Panc1 (cell line): ENCODE data around the gene CCDC182. TPM values are rescaled to one million over a fixed set of nuclear protein-coding genes. Genes with fewer than 3 reads are reported as not detected.

Experiments
- ATAC-seq: fragments of 200-7000 bp; cut with Tn5 transposase; 2 replicates; pipeline ENCODE4 v1.9.1; 2020; ENCODE audit warnings: mild to moderate bottlenecking, moderate library complexity
- BruUV-seq: library from RNA; stranded (reverse); fragments of 400-500 nt; replicated peaks from 2 replicates; lab custom pipeline; 2021; lab: Mats Ljungman, UMichigan
- CTCF ChIA-PET: fragments of 300-600 bp; sonication (Branson Sonifier 250); formaldehyde crosslinking; loops from one replicate; lab custom pipeline; 2022; ENCODE audit warnings: antibody characterized with exemption; lab: Charles Lee
- POLR2A ChIA-PET: fragments of 300-600 bp; sonication (Branson Sonifier 250); formaldehyde crosslinking; loops from one replicate; lab custom pipeline; 2022; ENCODE audit warnings: antibody characterized with exemption; lab: Charles Lee
- DNase-seq: peaks from one replicate; pipeline ENCODE4 v3.0.0-alpha.2; 2010; ENCODE audit warnings: low read depth, low spot score
- H3K27ac ChIP-seq: 2 replicates; pipeline ENCODE4 v1.5.1; 2011; ENCODE audit warnings: mild to moderate bottlenecking, low read length, inconsistent platforms
- H3K27me3 ChIP-seq: fragments of 200-500 bp; sonication (Bioruptor generic); 2 replicates; pipeline ENCODE4 v1.6.0; 2014; ENCODE audit warnings: low read length, inconsistent platforms; ENCODE audit not compliant: control insufficient read depth, insufficient read depth
- H3K36me3 ChIP-seq: fragments of 200-500 bp; sonication (Bioruptor generic); 2 replicates; pipeline ENCODE4 v1.5.1; 2014; ENCODE audit warnings: inconsistent platforms, mild to moderate bottlenecking, low read length, moderate library complexity; ENCODE audit not compliant: control insufficient read depth, insufficient read depth
- H3K4me1 ChIP-seq: 2 replicates; pipeline ENCODE4 v1.5.1; 2011; ENCODE audit warnings: inconsistent platforms, mild to moderate bottlenecking, low read length, moderate library complexity; ENCODE audit not compliant: control insufficient read depth, insufficient read depth
- H3K4me3 ChIP-seq, 2 experiments: 2 replicates each; pipeline ENCODE4 v1.5.1; 2011 to 2012; ENCODE audit warnings: low read depth in 2 of 2, low read length in 2 of 2, mild to moderate bottlenecking in 2 of 2, inconsistent platforms in 1 of 2, moderate library complexity in 1 of 2
- H3K9me3 ChIP-seq: fragments of 200-500 bp; sonication (Bioruptor generic); 2 replicates; pipeline ENCODE4 v1.5.1; 2014; ENCODE audit warnings: low read depth, mild to moderate bottlenecking, inconsistent platforms, low read length, moderate library complexity; ENCODE audit not compliant: control insufficient read depth, insufficient read depth
- POLR2AphosphoS5 ChIP-seq: IDR thresholded peaks from 2 replicates; pipeline ENCODE4 v1.6.1; 2012; ENCODE audit warnings: mild to moderate bottlenecking, low read depth, low read length, moderate library complexity
- SIN3A ChIP-seq: IDR thresholded peaks from 2 replicates; pipeline ENCODE4 v1.6.1; 2012; ENCODE audit warnings: low read depth, mild to moderate bottlenecking, low read length, moderate library complexity, borderline replicate concordance; ENCODE audit not compliant: insufficient read depth
- TCF7L2 ChIP-seq: IDR thresholded peaks from 2 replicates; pipeline ENCODE4 v1.6.1; 2011; ENCODE audit warnings: mild to moderate bottlenecking, low read depth, low read length, inconsistent platforms
- in situ Hi-C: cut with HindIII; loops from 2 replicates; pipeline ENCODE4 v1.10.0; 2016; ENCODE audit warnings: low sequenced_read_pairs, low pct_unique_long_range_greater_than_20kb
- intact Hi-C: fragments of 100-400 bp; cut with micrococcal nuclease; formaldehyde crosslinking; loops from one replicate; pipeline ENCODE4 v1.10.0; 2022; ENCODE audit not compliant: unreplicated experiment
- total RNA-seq: library from RNA; stranded (reverse); gene quantifications from one replicate; pipeline ENCODE4 v1.2.1, GENCODE V29; 2021; ENCODE audit not compliant: unreplicated experiment
- TF ChIP-seq, protein P1 (sequence below): fragments of 450-650 bp; IDR thresholded peaks from 2 replicates; pipeline ENCODE4 v1.5.1; 2017; ENCODE audit warnings: mild to moderate bottlenecking
- TF ChIP-seq, protein P2 (sequence below), 2 experiments: IDR thresholded peaks; 2 replicates each; pipeline ENCODE4 v1.6.1; 2011 to 2012; ENCODE audit warnings: low read depth in 2 of 2, control low read depth in 1 of 2, low read length in 1 of 2, mild to moderate bottlenecking in 1 of 2, moderate library complexity in 1 of 2; ENCODE audit not compliant: insufficient read depth in 1 of 2

CCDC182 gene
- total RNA-seq, 1 experiment from 2014 or later: not detected

DNA sequence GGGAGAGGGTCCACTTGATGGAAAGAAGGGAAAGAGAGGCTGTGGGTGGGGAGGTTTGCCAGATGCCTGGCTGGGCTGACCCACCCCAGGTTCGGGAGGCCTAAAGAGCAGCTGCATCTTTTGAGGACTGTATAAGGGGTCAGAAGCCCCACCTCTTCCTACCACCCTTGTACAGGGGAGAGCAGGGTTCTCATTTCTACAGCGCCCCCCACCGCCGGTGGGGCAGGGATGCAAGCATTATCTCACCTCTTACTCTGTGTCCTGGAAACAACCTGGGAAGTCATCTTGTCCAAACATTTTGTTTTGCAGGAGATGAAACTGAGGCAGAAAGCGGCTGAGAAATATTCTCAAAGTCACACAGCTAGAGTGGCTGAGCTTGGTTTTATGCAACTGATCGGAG is 22.5 kb upstream of the CCDC182 start:
- POLR2A ChIA-PET: interaction anchor here (0.7 kb wide), 1 partner anchor 16 kb away, joined by 4 read pairs; no protein-coding TSS in a partner anchor
- Histone ChIP-seq H3K27me3 (peaks cover 24% of the 10 kb centered on the region), H3K9me3 (no peaks in the 10 kb centered on the region), H3K36me3 (no peaks in the 10 kb centered on the region), H3K4me3 (no peak overlapping the region), H3K27ac (no peak overlapping the region), H3K4me1 (no peaks in the 10 kb centered on the region)
- intact Hi-C loops: no loop called here
- CTCF ChIA-PET: interaction anchor here (0.7 to 1.5 kb wide), 2 partner anchors 16 to 624 kb away, joined by 5 to 7 read pairs; no protein-coding TSS in a partner anchor
- no TSS peak for BruUV-seq
- in situ Hi-C loops: no loop called here
- DNase-seq (no peak), ATAC-seq (no peak)
- TF ChIP-seq, protein P1, sequence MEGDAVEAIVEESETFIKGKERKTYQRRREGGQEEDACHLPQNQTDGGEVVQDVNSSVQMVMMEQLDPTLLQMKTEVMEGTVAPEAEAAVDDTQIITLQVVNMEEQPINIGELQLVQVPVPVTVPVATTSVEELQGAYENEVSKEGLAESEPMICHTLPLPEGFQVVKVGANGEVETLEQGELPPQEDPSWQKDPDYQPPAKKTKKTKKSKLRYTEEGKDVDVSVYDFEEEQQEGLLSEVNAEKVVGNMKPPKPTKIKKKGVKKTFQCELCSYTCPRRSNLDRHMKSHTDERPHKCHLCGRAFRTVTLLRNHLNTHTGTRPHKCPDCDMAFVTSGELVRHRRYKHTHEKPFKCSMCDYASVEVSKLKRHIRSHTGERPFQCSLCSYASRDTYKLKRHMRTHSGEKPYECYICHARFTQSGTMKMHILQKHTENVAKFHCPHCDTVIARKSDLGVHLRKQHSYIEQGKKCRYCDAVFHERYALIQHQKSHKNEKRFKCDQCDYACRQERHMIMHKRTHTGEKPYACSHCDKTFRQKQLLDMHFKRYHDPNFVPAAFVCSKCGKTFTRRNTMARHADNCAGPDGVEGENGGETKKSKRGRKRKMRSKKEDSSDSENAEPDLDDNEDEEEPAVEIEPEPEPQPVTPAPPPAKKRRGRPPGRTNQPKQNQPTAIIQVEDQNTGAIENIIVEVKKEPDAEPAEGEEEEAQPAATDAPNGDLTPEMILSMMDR: no peak
- TF ChIP-seq, protein P2, sequence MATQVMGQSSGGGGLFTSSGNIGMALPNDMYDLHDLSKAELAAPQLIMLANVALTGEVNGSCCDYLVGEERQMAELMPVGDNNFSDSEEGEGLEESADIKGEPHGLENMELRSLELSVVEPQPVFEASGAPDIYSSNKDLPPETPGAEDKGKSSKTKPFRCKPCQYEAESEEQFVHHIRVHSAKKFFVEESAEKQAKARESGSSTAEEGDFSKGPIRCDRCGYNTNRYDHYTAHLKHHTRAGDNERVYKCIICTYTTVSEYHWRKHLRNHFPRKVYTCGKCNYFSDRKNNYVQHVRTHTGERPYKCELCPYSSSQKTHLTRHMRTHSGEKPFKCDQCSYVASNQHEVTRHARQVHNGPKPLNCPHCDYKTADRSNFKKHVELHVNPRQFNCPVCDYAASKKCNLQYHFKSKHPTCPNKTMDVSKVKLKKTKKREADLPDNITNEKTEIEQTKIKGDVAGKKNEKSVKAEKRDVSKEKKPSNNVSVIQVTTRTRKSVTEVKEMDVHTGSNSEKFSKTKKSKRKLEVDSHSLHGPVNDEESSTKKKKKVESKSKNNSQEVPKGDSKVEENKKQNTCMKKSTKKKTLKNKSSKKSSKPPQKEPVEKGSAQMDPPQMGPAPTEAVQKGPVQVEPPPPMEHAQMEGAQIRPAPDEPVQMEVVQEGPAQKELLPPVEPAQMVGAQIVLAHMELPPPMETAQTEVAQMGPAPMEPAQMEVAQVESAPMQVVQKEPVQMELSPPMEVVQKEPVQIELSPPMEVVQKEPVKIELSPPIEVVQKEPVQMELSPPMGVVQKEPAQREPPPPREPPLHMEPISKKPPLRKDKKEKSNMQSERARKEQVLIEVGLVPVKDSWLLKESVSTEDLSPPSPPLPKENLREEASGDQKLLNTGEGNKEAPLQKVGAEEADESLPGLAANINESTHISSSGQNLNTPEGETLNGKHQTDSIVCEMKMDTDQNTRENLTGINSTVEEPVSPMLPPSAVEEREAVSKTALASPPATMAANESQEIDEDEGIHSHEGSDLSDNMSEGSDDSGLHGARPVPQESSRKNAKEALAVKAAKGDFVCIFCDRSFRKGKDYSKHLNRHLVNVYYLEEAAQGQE (IDR thresholded peaks at IDR 0.05; ENCODE audit: insufficient read depth in 1 of 2, low read depth in 2 of 2, low read length in 1 of 2): no peak
- TF ChIP-seq SIN3A (no peak), POLR2AphosphoS5 (no peak), TCF7L2 (no peak)

DNA sequence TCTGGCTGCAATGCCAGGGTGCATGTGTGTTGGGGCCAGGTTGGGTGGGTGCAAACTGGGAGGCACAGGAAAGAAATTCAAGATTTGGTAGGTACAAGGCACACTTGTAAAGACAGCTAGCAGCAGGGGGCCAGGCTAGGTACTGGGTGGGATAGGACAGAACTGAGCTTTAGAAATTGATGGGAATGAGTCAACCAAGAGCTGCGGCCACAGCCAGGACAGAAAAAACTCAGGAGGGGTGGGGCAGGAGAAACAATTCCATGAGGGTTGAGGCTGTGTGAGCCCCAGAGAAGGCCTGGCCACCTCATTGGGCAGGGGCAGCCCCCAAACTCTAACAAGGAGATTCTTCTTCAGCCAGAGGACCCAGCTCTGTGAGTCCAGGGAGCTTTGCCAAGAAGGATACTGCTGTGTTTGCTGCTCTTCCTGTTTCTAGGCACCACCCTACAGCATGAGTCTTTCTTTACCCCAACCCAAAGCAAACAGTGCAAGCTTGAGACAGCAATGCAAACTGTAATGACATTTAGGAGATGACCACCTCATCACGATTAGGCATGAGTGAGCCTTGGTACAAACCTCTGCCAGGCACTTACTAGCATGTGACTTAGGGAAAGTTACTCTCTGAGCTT is 21.3 kb upstream of the CCDC182 start:
- no TSS peak for BruUV-seq
- Histone ChIP-seq H3K27me3 (peaks cover 17% of the 10 kb centered on the region), H3K27ac (no peak overlapping the region), H3K4me3 (no peak overlapping the region), H3K9me3 (no peaks in the 10 kb centered on the region), H3K36me3 (no peaks in the 10 kb centered on the region), H3K4me1 (no peaks in the 10 kb centered on the region; the same call in 1 of the 2 replicates)
- in situ Hi-C loops: no loop called here
- no peak for DNase-seq
- CTCF ChIA-PET: interaction anchor here (0.6 to 1.5 kb wide), 2 partner anchors 17 to 481 kb away, joined by 3 to 5 read pairs; no protein-coding TSS in a partner anchor
- no peak for ATAC-seq
- TF ChIP-seq POLR2AphosphoS5: no peak
- no peak for TF ChIP-seq SIN3A
- TF ChIP-seq, protein P2 (IDR thresholded peaks at IDR 0.05; ENCODE audit: insufficient read depth in 1 of 2, low read depth in 2 of 2, low read length in 1 of 2): no peak
- no peak for TF ChIP-seq TCF7L2
- intact Hi-C loops: no loop called here
- POLR2A ChIA-PET: no interaction called here
